HEK293T (cell line): Measurements from ENCODE around the gene TOE1.

Experiments
- CTCF ChIA-PET: fragments of 350-600 bp; formaldehyde crosslinking; extraction: SDS; loops from one replicate; lab custom pipeline; 2021; ENCODE audit warnings: antibody characterized with exemption, inconsistent platforms; lab: Yijun Ruan, JAX
- POLR2A ChIA-PET: fragments of 350-600 bp; formaldehyde crosslinking; extraction: SDS; loops from one replicate; lab custom pipeline; 2020; ENCODE audit warnings: antibody characterized with exemption, inconsistent platforms; lab: Yijun Ruan, JAX
- DNase-seq: peaks from one replicate; pipeline ENCODE4 v3.0.0; 2012; ENCODE audit warnings: mixed read lengths; ENCODE audit errors: extremely low spot score
- ARNT ChIP-seq: fragments of 450-650 bp; IDR thresholded peaks from 2 replicates; pipeline ENCODE4 v1.6.1; 2017; ENCODE audit warnings: mild to moderate bottlenecking
- BHLHE40 ChIP-seq: fragments of 450-650 bp; IDR thresholded peaks from 2 replicates; pipeline ENCODE4 v1.6.1; 2016; ENCODE audit warnings: mild to moderate bottlenecking, moderate library complexity, borderline replicate concordance
- CTBP1 ChIP-seq: fragments of 450-650 bp; IDR thresholded peaks from 2 replicates; pipeline ENCODE4 v1.6.1; 2016; ENCODE audit warnings: borderline replicate concordance
- ELF4 ChIP-seq: fragments of 450-650 bp; IDR thresholded peaks from 2 replicates; pipeline ENCODE4 v1.6.1; 2017; ENCODE audit warnings: antibody characterized with exemption
- FOXA1 ChIP-seq: fragments of 450-650 bp; IDR thresholded peaks from 2 replicates; pipeline ENCODE4 v1.6.1; 2016; ENCODE audit warnings: mild to moderate bottlenecking
- FOXK2 ChIP-seq: fragments of 450-650 bp; IDR thresholded peaks from 2 replicates; pipeline ENCODE4 v1.6.1; 2016; ENCODE audit warnings: mild to moderate bottlenecking
- FOXM1 ChIP-seq: fragments of 450-650 bp; IDR thresholded peaks from 2 replicates; pipeline ENCODE4 v1.6.1; 2017; ENCODE audit warnings: mild to moderate bottlenecking, borderline replicate concordance
- HDGF ChIP-seq: fragments of 450-650 bp; IDR thresholded peaks from 2 replicates; pipeline ENCODE4 v1.6.1; 2017; ENCODE audit warnings: antibody characterized with exemption, borderline replicate concordance
- L3MBTL2 ChIP-seq: fragments of 450-650 bp; conservative IDR thresholded peaks from 2 replicates; pipeline ENCODE4 v1.6.1; 2016; ENCODE audit warnings: mild to moderate bottlenecking
- LEF1 ChIP-seq: fragments of 450-650 bp; IDR thresholded peaks from 2 replicates; pipeline ENCODE4 v1.6.1; 2017; ENCODE audit warnings: mild to moderate bottlenecking, borderline replicate concordance
- NFRKB ChIP-seq: fragments of 450-650 bp; IDR thresholded peaks from 2 replicates; pipeline ENCODE4 v1.6.1; 2016; ENCODE audit warnings: mild to moderate bottlenecking, moderate library complexity
- SP1 ChIP-seq: fragments of 450-650 bp; IDR thresholded peaks from 2 replicates; pipeline ENCODE4 v1.6.1; 2017
- SUZ12 ChIP-seq: fragments of 450-650 bp; IDR thresholded peaks from 2 replicates; pipeline ENCODE4 v1.6.1; 2016; ENCODE audit warnings: mild to moderate bottlenecking
- TARDBP ChIP-seq: fragments of 450-650 bp; IDR thresholded peaks from 2 replicates; pipeline ENCODE4 v1.6.1; 2016
- ZNF384 ChIP-seq: fragments of 450-650 bp; IDR thresholded peaks from 2 replicates; pipeline ENCODE4 v1.6.1; 2016
- TF ChIP-seq, protein P1 (sequence below): fragments of 450-650 bp; IDR thresholded peaks from 2 replicates; pipeline ENCODE4 v1.6.1; 2016

Gene TOE1

DNA sequence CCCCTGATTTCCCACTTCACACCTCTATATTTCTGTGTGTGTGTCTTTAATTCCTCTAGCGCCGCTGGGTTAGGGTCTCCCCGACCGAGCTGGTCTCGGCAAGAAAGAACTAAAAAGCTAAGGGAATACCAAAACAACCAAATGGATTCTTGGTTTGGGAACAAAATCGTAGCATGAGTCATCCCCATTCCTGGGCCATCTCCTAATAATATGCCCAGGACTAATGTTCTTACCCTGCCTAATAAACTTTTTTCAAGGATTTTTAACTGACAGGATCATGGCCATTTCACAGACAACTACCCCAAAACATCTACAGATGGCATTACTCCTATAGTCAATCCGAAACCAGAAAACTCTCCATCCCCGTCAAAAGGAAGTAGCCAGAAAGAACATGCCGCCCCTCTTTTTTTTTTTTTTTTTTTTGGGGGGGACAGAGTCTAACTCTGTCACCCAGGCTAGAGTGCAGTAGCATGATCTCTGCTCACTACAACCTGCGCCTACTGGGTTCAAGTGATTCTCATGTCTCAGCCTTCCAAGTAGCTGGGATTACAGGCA lies 17.4 kb upstream of the TOE1 start:
- TF ChIP-seq BHLHE40 (no peak), FOXM1 (no peak), HDGF (no peak), FOXK2 (no peak), ELF4 (no peak), TARDBP (no peak), NFRKB (no peak), SP1 (no peak), ZNF384 (no peak), FOXA1 (no peak)
- TF ChIP-seq, protein P1, sequence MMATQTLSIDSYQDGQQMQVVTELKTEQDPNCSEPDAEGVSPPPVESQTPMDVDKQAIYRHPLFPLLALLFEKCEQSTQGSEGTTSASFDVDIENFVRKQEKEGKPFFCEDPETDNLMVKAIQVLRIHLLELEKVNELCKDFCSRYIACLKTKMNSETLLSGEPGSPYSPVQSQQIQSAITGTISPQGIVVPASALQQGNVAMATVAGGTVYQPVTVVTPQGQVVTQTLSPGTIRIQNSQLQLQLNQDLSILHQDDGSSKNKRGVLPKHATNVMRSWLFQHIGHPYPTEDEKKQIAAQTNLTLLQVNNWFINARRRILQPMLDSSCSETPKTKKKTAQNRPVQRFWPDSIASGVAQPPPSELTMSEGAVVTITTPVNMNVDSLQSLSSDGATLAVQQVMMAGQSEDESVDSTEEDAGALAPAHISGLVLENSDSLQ, result no peak
- ChIA-PET CTCF (no interaction called here), POLR2A (no interaction called here)
- no peak for DNase-seq

DNA sequence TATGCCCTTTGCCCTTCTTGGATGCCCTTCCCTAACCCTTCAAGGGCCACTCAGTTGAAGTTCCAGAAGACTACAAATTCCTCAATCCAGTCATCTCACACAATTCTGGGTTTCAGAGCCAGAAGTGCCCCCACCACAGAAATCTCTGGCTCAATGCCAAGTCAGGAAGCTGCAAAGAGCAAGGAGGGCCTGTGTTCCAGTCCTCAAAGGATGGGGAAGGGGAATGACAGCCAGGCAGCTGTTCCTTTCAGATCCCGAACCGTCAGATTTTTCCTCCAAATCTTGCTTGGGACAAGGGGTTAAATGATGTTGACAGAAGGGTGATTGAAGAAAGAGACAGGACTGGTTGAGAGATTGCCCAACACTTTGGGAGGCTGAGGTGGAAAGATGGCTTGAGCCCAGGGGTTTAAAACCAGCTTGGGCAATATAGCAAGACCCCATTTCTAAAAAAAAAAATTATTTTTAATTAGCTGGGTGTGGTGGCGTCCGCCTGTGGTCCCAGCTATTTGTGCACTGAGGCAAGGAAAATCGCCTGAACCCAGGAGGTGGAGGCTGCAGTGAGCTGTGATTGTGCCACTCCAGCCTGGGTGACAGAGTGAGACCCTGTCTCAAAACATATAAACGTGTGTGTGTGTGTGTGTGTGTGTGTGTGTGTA lies 14.0 kb upstream of the TOE1 start:
- CTCF ChIA-PET, result interaction anchor here (0.7 kb wide), 1 partner anchor 71 kb away, joined by 3 read pairs; no protein-coding TSS in a partner anchor
- POLR2A ChIA-PET, result interaction anchor here (0.9 to 7.0 kb wide), 2 partner anchors 14 to 21 kb away, joined by 3 to 61 read pairs; partner anchors contain the start of genes MUTYH and TOE1
- no peak for DNase-seq
- TF ChIP-seq ELF4 (no peak), FOXA1 (no peak), TARDBP (no peak), L3MBTL2 (no peak), FOXK2 (no peak), HDGF (no peak), LEF1 (no peak), ARNT (no peak), ZNF384 (no peak), SUZ12 (no peak), BHLHE40 (no peak)
- TF ChIP-seq, protein P1, result no peak

DNA sequence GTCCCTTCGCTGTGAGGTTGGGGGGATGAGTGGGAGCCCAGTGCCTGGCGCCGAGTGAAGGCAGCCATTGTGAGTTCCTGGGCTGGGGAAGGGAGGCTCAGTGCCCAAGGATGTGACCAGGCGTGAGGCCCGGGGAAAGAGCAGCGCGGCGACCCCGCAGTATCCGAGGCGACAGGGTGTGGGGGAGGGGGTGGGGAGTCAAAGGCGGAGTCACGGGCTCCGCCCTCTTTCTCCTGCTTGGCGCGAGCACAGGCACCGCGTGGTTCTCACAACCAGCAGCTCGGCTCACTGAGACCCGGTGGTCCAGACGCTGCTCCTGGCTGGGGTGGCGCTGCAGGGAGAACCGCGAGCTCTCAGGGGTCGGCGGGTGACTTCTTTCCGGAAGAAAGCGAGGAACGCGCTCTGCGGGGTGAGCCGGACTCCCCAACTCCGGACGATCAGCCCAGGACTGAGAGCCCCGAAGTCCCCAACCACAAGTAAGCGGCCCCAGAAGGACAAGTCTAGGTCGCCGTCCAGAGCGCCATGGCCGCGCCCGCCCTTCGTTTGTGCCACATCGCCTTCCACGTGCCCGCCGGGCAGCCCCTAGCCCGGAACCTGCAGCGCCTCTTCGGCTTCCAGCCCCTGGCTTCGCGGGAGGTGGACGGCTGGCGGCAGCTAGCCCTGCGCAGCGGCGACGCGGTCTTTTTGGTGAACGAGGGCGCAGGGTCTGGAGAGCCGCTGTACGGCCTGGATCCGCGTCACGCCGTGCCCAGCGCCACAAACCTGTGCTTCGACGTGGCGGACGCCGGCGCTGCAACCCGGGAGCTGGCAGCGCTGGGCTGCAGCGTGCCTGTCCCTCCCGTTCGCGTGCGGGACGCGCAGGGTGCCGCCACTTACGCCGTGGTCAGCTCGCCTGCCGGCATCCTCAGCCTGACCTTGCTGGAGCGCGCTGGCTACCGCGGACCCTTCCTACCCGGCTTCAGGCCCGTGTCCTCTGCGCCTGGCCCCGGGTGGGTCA lies 13.0 kb upstream of the TOE1 start, which contains the start of gene HPDL:
TSS of gene HPDL (plus strand) at position 269 of the 997 bp plus-strand sequence. CDS start at position 523, 254 bp downstream.
- POLR2A ChIA-PET, result interaction anchor here (7.0 kb wide), 1 partner anchor 13 kb away, joined by 61 read pairs; the partner anchor contains the start of genes MUTYH and TOE1

DNA sequence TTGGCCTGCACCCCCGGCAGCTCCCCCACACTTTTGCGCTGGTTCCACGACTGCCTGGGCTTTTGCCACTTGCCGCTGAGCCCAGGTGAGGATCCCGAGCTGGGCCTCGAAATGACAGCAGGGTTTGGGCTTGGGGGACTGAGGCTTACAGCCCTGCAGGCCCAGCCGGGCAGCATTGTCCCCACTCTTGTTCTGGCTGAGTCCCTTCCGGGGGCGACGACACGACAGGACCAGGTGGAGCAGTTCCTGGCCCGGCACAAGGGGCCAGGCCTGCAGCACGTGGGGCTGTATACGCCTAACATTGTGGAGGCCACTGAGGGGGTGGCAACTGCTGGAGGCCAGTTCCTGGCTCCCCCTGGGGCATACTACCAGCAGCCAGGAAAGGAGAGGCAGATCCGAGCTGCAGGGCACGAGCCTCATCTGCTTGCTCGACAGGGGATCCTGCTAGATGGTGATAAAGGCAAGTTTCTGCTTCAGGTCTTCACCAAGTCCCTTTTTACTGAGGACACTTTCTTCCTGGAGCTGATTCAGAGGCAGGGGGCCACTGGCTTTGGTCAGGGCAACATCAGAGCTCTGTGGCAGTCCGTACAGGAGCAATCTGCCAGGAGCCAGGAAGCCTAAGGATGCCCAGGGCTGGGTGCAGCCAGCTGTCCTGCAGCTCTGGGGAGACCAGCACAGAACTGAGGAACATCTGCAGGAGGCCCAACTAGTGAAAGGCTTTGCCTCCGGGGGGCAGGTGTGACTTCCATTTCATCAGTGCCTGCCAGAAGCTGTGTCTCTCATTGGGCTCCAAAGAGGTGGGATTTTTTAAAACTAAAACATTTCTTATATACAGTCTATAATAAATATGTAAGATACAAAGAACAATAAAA lies 12.1 kb upstream of the TOE1 start:
- ChIA-PET CTCF (no interaction called here), POLR2A (interaction anchor here (0.6 to 7.0 kb wide), 3 partner anchors 9 to 16 kb away, joined by 3 to 61 read pairs (median 4); partner anchors contain the start of genes MUTYH and TOE1)
- TF ChIP-seq BHLHE40 (no peak), SUZ12 (no peak), FOXK2 (no peak), L3MBTL2 (no peak), ARNT (no peak), NFRKB (no peak), ZNF384 (no peak), CTBP1 (no peak), ELF4 (no peak), TARDBP (no peak), SP1 (no peak), LEF1 (no peak), HDGF (no peak)
- TF ChIP-seq, protein P1, result no peak
- no peak for DNase-seq

More for the DNA sequence above, 13.0 kb upstream of the TOE1 start, which contains the start of gene HPDL:
- TF ChIP-seq BHLHE40, result no peak
- TF ChIP-seq SP1, result no peak
- CTCF ChIA-PET, result no interaction called here
- no peak for DNase-seq

DNA sequence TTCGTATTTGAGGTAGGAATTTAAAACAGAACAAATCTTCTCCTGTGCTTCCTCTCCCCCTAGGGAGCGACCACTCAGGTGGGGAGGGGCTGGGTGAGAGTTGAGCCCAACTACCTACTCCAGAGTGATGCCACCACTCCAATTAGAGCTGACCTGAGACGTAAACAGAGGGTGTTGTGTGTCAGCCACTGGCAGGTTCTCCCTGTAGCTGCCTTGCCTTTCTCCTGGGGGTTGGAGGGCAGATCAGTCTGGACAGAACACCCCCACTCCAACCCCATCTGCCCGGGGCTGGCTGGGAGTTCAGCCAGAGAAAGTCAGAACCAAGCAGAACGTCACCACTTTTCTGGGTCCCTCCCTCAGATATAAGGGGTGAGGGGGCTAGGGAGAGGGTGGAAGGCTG lies 11.3 kb upstream of the TOE1 start:
- no peak for DNase-seq
- POLR2A ChIA-PET, result interaction anchor here (0.6 to 7.0 kb wide), 4 partner anchors 8 to 24 kb away, joined by 3 to 61 read pairs (median 4); partner anchors contain the start of genes MUTYH and TOE1
- CTCF ChIA-PET, result no interaction called here
- TF ChIP-seq CTBP1 (no peak), FOXA1 (no peak), SUZ12 (no peak), ZNF384 (no peak), HDGF (no peak), BHLHE40 (no peak), FOXK2 (no peak), LEF1 (no peak), SP1 (no peak), NFRKB (no peak), TARDBP (no peak), ARNT (no peak), FOXM1 (no peak), ELF4 (no peak), L3MBTL2 (no peak)
